Naive B cell (primary cell): ENCODE measurements around the gene IRF4. TPM values are rescaled to one million over a fixed set of nuclear protein-coding genes. Genes with fewer than 3 reads are reported as not detected.

Experiments used
- ATAC-seq, 2 donors: fragments of 150-1000 bp; cut with Tn5 transposase; 2 replicates each; pipeline ENCODE4 v1.10.0; 2021; ENCODE audit warnings: low read depth in 2 of 2, mild to moderate bottlenecking in 2 of 2, moderate library complexity in 2 of 2
- DNase-seq: peaks from one replicate; pipeline ENCODE4 v3.0.0; 2022
- H3K27ac Mint-ChIP-seq, 6 donors: one replicate each; pipeline ENCODE4 v1.8.0; 2020 to 2022; ENCODE audit warnings: mild to moderate bottlenecking in 6 of 6, mixed read lengths in 6 of 6, moderate library complexity in 5 of 6, inconsistent platforms in 2 of 6
- H3K27me3 Mint-ChIP-seq, 3 donors: one replicate each; pipeline ENCODE4 v1.8.0; 2021 to 2022; ENCODE audit warnings: mixed read lengths in 3 of 3, mild to moderate bottlenecking in 1 of 3
- H3K36me3 Mint-ChIP-seq, 2 donors: one replicate each; pipeline ENCODE4 v1.8.0; 2020 to 2022; ENCODE audit warnings: mixed read lengths in 2 of 2, inconsistent platforms in 1 of 2, mild to moderate bottlenecking in 1 of 2
- H3K4me1 Mint-ChIP-seq, 3 donors: one replicate each; pipeline ENCODE4 v1.8.0; 2020 to 2022; ENCODE audit warnings: mixed read lengths in 3 of 3, inconsistent platforms in 1 of 3, mild to moderate bottlenecking in 1 of 3, moderate library complexity in 1 of 3
- H3K4me3 Mint-ChIP-seq, 8 donors: one replicate each; pipeline ENCODE4 v1.8.0; 2020 to 2022; ENCODE audit warnings: mild to moderate bottlenecking in 8 of 8, mixed read lengths in 8 of 8, moderate library complexity in 8 of 8, inconsistent platforms in 2 of 8
- H3K9me3 Mint-ChIP-seq, 7 donors: one replicate each; pipeline ENCODE4 v1.8.0; 2020 to 2022; ENCODE audit warnings: mixed read lengths in 7 of 7, mild to moderate bottlenecking in 5 of 7, inconsistent platforms in 2 of 7, moderate library complexity in 1 of 7
- polyA plus RNA-seq, 6 donors: library from polyadenylated mRNA; unstranded; fragments of 300-500 nt; fragmentation: Illumina TruSeq; gene quantifications; one replicate each; pipeline ENCODE4 v1.2.3, GENCODE V29; 2021; ENCODE audit warnings: low read depth in 6 of 6

The IRF4 gene
- polyA plus RNA-seq, 6 donors from 2014 or later: 20.8 to 45.7 (median 34.9) TPM

GRCh38 chr6:382883-383810, 8.4 kb upstream of the IRF4 start:
- Mint-ChIP-seq H3K4me1 (peaks cover 33 to 37% (median 37%) of the 10 kb centered on the region in 3 donors), H3K9me3 (peaks cover 0 to 3% (median 0%) of the 10 kb centered on the region in 7 donors), H3K36me3 (peaks cover 0 to 7% of the 10 kb centered on the region in 2 donors), H3K4me3 (no peak overlapping the region), H3K27me3 (peaks cover 12 to 21% (median 20%) of the 10 kb centered on the region in 3 donors), H3K27ac (no peak overlapping the region)
- ATAC-seq (no peak), DNase-seq (no peak)

- DNase-seq (no peak), ATAC-seq (no peak)
- peaks cover 0 to 3% (median 0%) of the 10 kb centered on the region in 7 donors for H3K9me3 Mint-ChIP-seq
- peak overlapping the region in 1 of 6 donors; percentile 25 for H3K27ac Mint-ChIP-seq
- H3K4me3 Mint-ChIP-seq: peak overlapping the region in 1 of 8 donors; percentile 4
- H3K4me1 Mint-ChIP-seq: peaks cover 26 to 30% (median 30%) of the 10 kb centered on the region in 3 donors
- H3K27me3 Mint-ChIP-seq: peaks cover 16 to 21% (median 20%) of the 10 kb centered on the region in 3 donors
- peaks cover 0 to 7% of the 10 kb centered on the region in 2 donors for H3K36me3 Mint-ChIP-seq
These were observed 7.7 kb upstream of the IRF4 start for GRCh38 chr6:383856-384255.

GRCh38 chr6:384898-385297, 6.7 kb upstream of the IRF4 start:
- Mint-ChIP-seq H3K9me3 (peaks cover 0 to 3% (median 0%) of the 10 kb centered on the region in 7 donors), H3K4me1 (peaks cover 23 to 25% (median 23%) of the 10 kb centered on the region in 3 donors), H3K27ac (no peak overlapping the region), H3K36me3 (peaks cover 0 to 7% of the 10 kb centered on the region in 2 donors), H3K4me3 (no peak overlapping the region), H3K27me3 (peaks cover 16 to 21% (median 20%) of the 10 kb centered on the region in 3 donors)
- ATAC-seq (no peak), DNase-seq (no peak)

GRCh38 chr6:385614-386013, 5.9 kb upstream of the IRF4 start:
- no peak for DNase-seq
- ATAC-seq: no peak
- Mint-ChIP-seq H3K27ac (no peak overlapping the region), H3K4me1 (peaks cover 20 to 23% (median 22%) of the 10 kb centered on the region in 3 donors), H3K27me3 (peaks cover 16 to 21% (median 20%) of the 10 kb centered on the region in 3 donors), H3K36me3 (peaks cover 0 to 2% of the 10 kb centered on the region in 2 donors), H3K4me3 (no peak overlapping the region), H3K9me3 (peaks cover 0 to under 1% (median 0%) of the 10 kb centered on the region in 7 donors)

GRCh38 chr6:386688-387266, 4.8 kb upstream of the IRF4 start:
- H3K27me3 Mint-ChIP-seq: peaks cover 16 to 21% (median 20%) of the 10 kb centered on the region in 3 donors
- H3K4me1 Mint-ChIP-seq: peaks cover 20 to 29% (median 25%) of the 10 kb centered on the region in 3 donors
- peak overlapping the region in 1 of 8 donors; percentile 32 for H3K4me3 Mint-ChIP-seq
- no peak overlapping the region for H3K27ac Mint-ChIP-seq
- H3K9me3 Mint-ChIP-seq: no peaks in the 10 kb centered on the region
- DNase-seq: no peak
- no peaks in the 10 kb centered on the region for H3K36me3 Mint-ChIP-seq
- no peak for ATAC-seq

- Mint-ChIP-seq H3K9me3 (no peaks in the 10 kb centered on the region), H3K27me3 (peaks cover 16 to 21% (median 20%) of the 10 kb centered on the region in 3 donors), H3K36me3 (no peaks in the 10 kb centered on the region), H3K4me1 (peaks cover 20 to 29% (median 26%) of the 10 kb centered on the region in 3 donors), H3K27ac (no peak overlapping the region), H3K4me3 (peak overlapping the region in 1 of 8 donors; percentile 32)
- no peak for DNase-seq
- ATAC-seq: no peak
These were observed 4.2 kb upstream of the IRF4 start for GRCh38 chr6:387293-387741.

GRCh38 chr6:388202-388903, 3.2 kb upstream of the IRF4 start:
- Mint-ChIP-seq H3K9me3 (no peaks in the 10 kb centered on the region), H3K4me3 (peak overlapping the region in 3 of 8 donors; percentile 22 to 70 (median 65)), H3K36me3 (peaks cover 0 to under 1% of the 10 kb centered on the region in 2 donors), H3K4me1 (peaks cover 20 to 33% (median 29%) of the 10 kb centered on the region in 3 donors), H3K27ac (no peak overlapping the region), H3K27me3 (peaks cover 16 to 21% (median 20%) of the 10 kb centered on the region in 3 donors)
- DNase-seq: no peak
- no peak for ATAC-seq

GRCh38 chr6:389143-389542, 2.4 kb upstream of the IRF4 start:
- H3K36me3 Mint-ChIP-seq: peaks cover 5 to 9% of the 10 kb centered on the region in 2 donors
- peaks cover 26 to 35% (median 29%) of the 10 kb centered on the region in 3 donors for H3K4me1 Mint-ChIP-seq
- peaks cover 13 to 16% (median 15%) of the 10 kb centered on the region in 3 donors for H3K27me3 Mint-ChIP-seq
- H3K4me3 Mint-ChIP-seq: peak overlapping the region in 3 of 8 donors; percentile 6 to 96 (median 95)
- H3K9me3 Mint-ChIP-seq: peaks cover 0 to 2% (median 0%) of the 10 kb centered on the region in 7 donors
- H3K27ac Mint-ChIP-seq: peak overlapping the region in 3 of 6 donors; percentile 32 to 98 (median 82)
- DNase-seq: no peak
- ATAC-seq: no peak

GRCh38 chr6:389622-390021, 1.9 kb upstream of the IRF4 start:
- peaks cover 24 to 31% (median 27%) of the 10 kb centered on the region in 3 donors for H3K4me1 Mint-ChIP-seq
- ATAC-seq: no peak
- H3K9me3 Mint-ChIP-seq: peaks cover 0 to 2% (median 0%) of the 10 kb centered on the region in 7 donors
- H3K27ac Mint-ChIP-seq: peak overlapping the region in 4 of 6 donors; percentile 29 to 98 (median 57)
- H3K36me3 Mint-ChIP-seq: peaks cover 5 to 9% of the 10 kb centered on the region in 2 donors
- peak overlapping the region in 4 of 8 donors; percentile 6 to 96 (median 72) for H3K4me3 Mint-ChIP-seq
- peaks cover 8 to 12% (median 10%) of the 10 kb centered on the region in 3 donors for H3K27me3 Mint-ChIP-seq
- no peak for DNase-seq

GRCh38 chr6:390914-391558, 516 bp upstream of the IRF4 start:
- ATAC-seq (peak; percentile 58 to 60), DNase-seq (peak; percentile 61)
- Mint-ChIP-seq H3K4me1 (peaks cover 37 to 42% (median 39%) of the 10 kb centered on the region in 3 donors), H3K36me3 (peaks cover 12 to 21% of the 10 kb centered on the region in 2 donors), H3K27me3 (peaks cover 6 to 7% (median 6%) of the 10 kb centered on the region in 3 donors), H3K4me3 (peak overlapping the region; percentile 86 to 100 (median 98)), H3K9me3 (peaks cover 0 to 2% (median 0%) of the 10 kb centered on the region in 7 donors), H3K27ac (peak overlapping the region; percentile 61 to 98 (median 98))

- Mint-ChIP-seq H3K4me3 (peak overlapping the region; percentile 89 to 100 (median 98)), H3K27ac (peak overlapping the region; percentile 72 to 98 (median 98)), H3K9me3 (peaks cover 0 to 2% (median 0%) of the 10 kb centered on the region in 7 donors), H3K4me1 (peaks cover 46 to 53% (median 49%) of the 10 kb centered on the region in 3 donors), H3K36me3 (peaks cover 20 to 29% of the 10 kb centered on the region in 2 donors), H3K27me3 (peaks cover 0 to 4% (median 0%) of the 10 kb centered on the region in 3 donors)
- DNase-seq (no peak), ATAC-seq (peak; percentile 9 to 11)
These were observed 1.2 kb downstream of the IRF4 start for GRCh38 chr6:392441-393390.
